RWPE2 (cell line): ENCODE data around the gene NRM.

Source experiments
- ATAC-seq: fragments of 200-7000 bp; cut with Tn5 transposase; 3 replicates; pipeline ENCODE4 v1.9.1; 2021; ENCODE audit warnings: low read depth
- DNase-seq: peaks from one replicate; pipeline ENCODE4 v3.0.0-alpha.2; 2020; ENCODE audit warnings: low spot score
- H3K27ac ChIP-seq: fragments of 450-650 bp; 2 replicates; pipeline ENCODE4 v1.5.1; 2017; ENCODE audit warnings: mild to moderate bottlenecking; ENCODE audit not compliant: poor library complexity, severe bottlenecking
- H3K27me3 ChIP-seq: fragments of 250-450 bp; sonication (Bioruptor Pico); 2 replicates; pipeline ENCODE4 v1.5.1; 2021; ENCODE audit warnings: mild to moderate bottlenecking, moderate library complexity; ENCODE audit not compliant: insufficient read depth, poor library complexity, severe bottlenecking
- H3K36me3 ChIP-seq: fragments of 250-450 bp; sonication (Bioruptor Pico); 2 replicates; pipeline ENCODE4 v1.5.1; 2020; ENCODE audit warnings: low read depth, mild to moderate bottlenecking, moderate library complexity
- H3K4me1 ChIP-seq: fragments of 250-450 bp; sonication (Bioruptor Pico); 2 replicates; pipeline ENCODE4 v1.5.1; 2021; ENCODE audit warnings: mild to moderate bottlenecking, moderate library complexity; ENCODE audit not compliant: insufficient read depth, poor library complexity, severe bottlenecking
- H3K4me3 ChIP-seq: fragments of 250-450 bp; sonication (Bioruptor Pico); 2 replicates; pipeline ENCODE4 v1.5.1; 2021; ENCODE audit warnings: mild to moderate bottlenecking, moderate library complexity; ENCODE audit not compliant: severe bottlenecking
- H3K9me3 ChIP-seq: fragments of 250-450 bp; sonication (Bioruptor Pico); 2 replicates; pipeline ENCODE4 v1.5.1; 2021; ENCODE audit warnings: mild to moderate bottlenecking, moderate library complexity; ENCODE audit not compliant: severe bottlenecking
- CTCF ChIP-seq: fragments of 450-650 bp; IDR thresholded peaks from one replicate; pipeline ENCODE4 v1.5.1; 2017; ENCODE audit warnings: mild to moderate bottlenecking, moderate library complexity; ENCODE audit not compliant: poor library complexity, severe bottlenecking

The NRM gene

GRCh38 chr6:30645989-30646388 is 44.8 kb downstream of the NRM start:
- H3K4me1 ChIP-seq: peaks cover 4% of the 10 kb centered on the region
- ATAC-seq: no peak
- no peaks in the 10 kb centered on the region for H3K27me3 ChIP-seq
- H3K36me3 ChIP-seq: peaks cover 29% of the 10 kb centered on the region
- H3K4me3 ChIP-seq: no peak overlapping the region
- peak overlapping the region; percentile 72 for H3K27ac ChIP-seq
- TF ChIP-seq CTCF: no peak
- no peak for DNase-seq
- H3K9me3 ChIP-seq: no peaks in the 10 kb centered on the region

- no peak for ATAC-seq
- Histone ChIP-seq H3K27ac (no peak overlapping the region), H3K9me3 (no peaks in the 10 kb centered on the region), H3K36me3 (peaks cover 34% of the 10 kb centered on the region), H3K4me1 (peaks cover 4% of the 10 kb centered on the region), H3K27me3 (no peaks in the 10 kb centered on the region), H3K4me3 (no peak overlapping the region)
- TF ChIP-seq CTCF: no peak
- DNase-seq: no peak
Measured at GRCh38 chr6:30644769-30645168, 46.0 kb downstream of the NRM start.

- DNase-seq (no peak), ATAC-seq (no peak)
- Histone ChIP-seq H3K4me1 (peaks cover 4% of the 10 kb centered on the region), H3K4me3 (no peak overlapping the region), H3K27me3 (no peaks in the 10 kb centered on the region), H3K36me3 (peaks cover 29% of the 10 kb centered on the region), H3K9me3 (no peaks in the 10 kb centered on the region), H3K27ac (no peak overlapping the region)
- TF ChIP-seq CTCF: no peak
Measured at GRCh38 chr6:30643656-30644055, 47.1 kb downstream of the NRM start.

GRCh38 chr6:30641048-30641447 is 49.7 kb downstream of the NRM start:
- H3K27me3 ChIP-seq: no peaks in the 10 kb centered on the region
- H3K36me3 ChIP-seq: peaks cover 28% of the 10 kb centered on the region
- H3K9me3 ChIP-seq: no peaks in the 10 kb centered on the region
- no peaks in the 10 kb centered on the region for H3K4me1 ChIP-seq
- no peak for TF ChIP-seq CTCF
- H3K4me3 ChIP-seq: no peak overlapping the region
- DNase-seq (no peak), ATAC-seq (no peak)
- H3K27ac ChIP-seq: no peak overlapping the region

- Histone ChIP-seq H3K27me3 (no peaks in the 10 kb centered on the region), H3K4me1 (no peaks in the 10 kb centered on the region), H3K27ac (no peak overlapping the region), H3K4me3 (no peak overlapping the region), H3K9me3 (no peaks in the 10 kb centered on the region), H3K36me3 (peaks cover 25% of the 10 kb centered on the region)
- TF ChIP-seq CTCF: peak; percentile 15
- DNase-seq: no peak
- ATAC-seq: peak; percentile 53; the same call in 1 of the 3 replicates
Measured at GRCh38 chr6:30640481-30640880, 50.3 kb downstream of the NRM start.
